ENCODE data around the gene CDC25B.

DNA sequence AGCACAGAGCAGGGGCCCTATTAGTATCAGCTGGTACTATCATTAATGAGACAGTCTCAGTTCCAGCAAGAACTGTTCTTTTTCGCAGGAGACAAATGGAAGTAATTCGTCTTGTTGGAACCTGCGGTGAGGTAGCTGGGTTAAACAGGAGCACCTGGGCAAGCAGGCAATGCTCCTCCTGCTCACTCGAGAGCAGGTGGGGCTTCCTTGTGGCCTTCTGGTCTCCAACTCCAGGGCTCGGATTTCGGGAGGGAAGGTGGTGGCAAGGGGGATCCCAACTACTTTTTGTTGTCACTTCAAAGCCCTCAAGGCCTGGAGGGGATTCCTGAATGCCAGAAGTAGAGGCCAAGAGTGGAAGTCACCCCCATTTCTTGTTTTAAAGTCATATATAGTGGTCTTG lies 13.5 kb upstream of the CDC25B start:
- TF ChIP-seq, protein P1, sequence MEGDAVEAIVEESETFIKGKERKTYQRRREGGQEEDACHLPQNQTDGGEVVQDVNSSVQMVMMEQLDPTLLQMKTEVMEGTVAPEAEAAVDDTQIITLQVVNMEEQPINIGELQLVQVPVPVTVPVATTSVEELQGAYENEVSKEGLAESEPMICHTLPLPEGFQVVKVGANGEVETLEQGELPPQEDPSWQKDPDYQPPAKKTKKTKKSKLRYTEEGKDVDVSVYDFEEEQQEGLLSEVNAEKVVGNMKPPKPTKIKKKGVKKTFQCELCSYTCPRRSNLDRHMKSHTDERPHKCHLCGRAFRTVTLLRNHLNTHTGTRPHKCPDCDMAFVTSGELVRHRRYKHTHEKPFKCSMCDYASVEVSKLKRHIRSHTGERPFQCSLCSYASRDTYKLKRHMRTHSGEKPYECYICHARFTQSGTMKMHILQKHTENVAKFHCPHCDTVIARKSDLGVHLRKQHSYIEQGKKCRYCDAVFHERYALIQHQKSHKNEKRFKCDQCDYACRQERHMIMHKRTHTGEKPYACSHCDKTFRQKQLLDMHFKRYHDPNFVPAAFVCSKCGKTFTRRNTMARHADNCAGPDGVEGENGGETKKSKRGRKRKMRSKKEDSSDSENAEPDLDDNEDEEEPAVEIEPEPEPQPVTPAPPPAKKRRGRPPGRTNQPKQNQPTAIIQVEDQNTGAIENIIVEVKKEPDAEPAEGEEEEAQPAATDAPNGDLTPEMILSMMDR (conservative IDR thresholded peaks at IDR 0.05; ENCODE audit: low read length), result no peak
- no peak for TF ChIP-seq EZH2phosphoT487 (IDR thresholded peaks at IDR 0.05; ENCODE audit: borderline replicate concordance)
